NCI-H2196 (cell line): ENCODE data around the gene APBA2.

Experiments used
- DNase-seq: peaks from one replicate; lab custom pipeline; 2025; ENCODE audit not compliant: unreplicated experiment; lab: John Stamatoyannopoulos, UW

The APBA2 gene

GRCh38 chr15:28914046-28914445, 28.3 kb downstream of the APBA2 start:
- DNase-seq = no peak

DNA sequence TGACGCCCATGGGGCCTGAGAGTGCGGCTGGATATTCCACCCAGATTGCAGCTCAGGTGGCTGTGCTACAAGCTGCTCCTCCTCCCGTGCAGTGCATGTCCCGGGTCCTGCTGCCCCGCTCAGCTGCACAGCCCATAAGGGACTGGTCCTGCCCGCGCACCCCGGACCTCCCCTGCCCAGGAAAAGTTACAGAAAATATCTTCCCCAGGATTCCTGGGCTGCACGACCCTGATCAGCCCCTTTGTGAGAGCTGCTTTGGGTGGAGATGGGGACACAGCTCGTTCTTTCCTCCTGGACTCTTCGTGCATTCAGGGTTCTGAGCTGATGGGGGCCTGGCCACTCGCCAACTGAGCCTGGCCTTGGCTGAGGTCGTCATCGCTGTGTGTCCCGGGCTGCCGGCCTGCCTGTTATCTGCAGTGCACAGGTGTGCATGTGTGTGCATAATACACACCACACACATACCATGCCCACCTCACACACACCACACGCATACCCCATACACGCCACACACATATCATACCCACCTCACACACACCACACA, 28.8 kb downstream of the APBA2 start:
- DNase-seq = no peak

- no peak for DNase-seq
Observed at GRCh38 chr15:28915041-28915810, 29.5 kb downstream of the APBA2 start.

- DNase-seq = no peak
Observed at GRCh38 chr15:28915935-28916334, 30.2 kb downstream of the APBA2 start.

GRCh38 chr15:28917791-28918140, 32.0 kb downstream of the APBA2 start:
- DNase-seq = no peak

- no peak for DNase-seq
Observed at GRCh38 chr15:28918141-28918983, 32.6 kb downstream of the APBA2 start.

- no peak for DNase-seq
Observed at GRCh38 chr15:28919201-28919635, 33.4 kb downstream of the APBA2 start.

DNA sequence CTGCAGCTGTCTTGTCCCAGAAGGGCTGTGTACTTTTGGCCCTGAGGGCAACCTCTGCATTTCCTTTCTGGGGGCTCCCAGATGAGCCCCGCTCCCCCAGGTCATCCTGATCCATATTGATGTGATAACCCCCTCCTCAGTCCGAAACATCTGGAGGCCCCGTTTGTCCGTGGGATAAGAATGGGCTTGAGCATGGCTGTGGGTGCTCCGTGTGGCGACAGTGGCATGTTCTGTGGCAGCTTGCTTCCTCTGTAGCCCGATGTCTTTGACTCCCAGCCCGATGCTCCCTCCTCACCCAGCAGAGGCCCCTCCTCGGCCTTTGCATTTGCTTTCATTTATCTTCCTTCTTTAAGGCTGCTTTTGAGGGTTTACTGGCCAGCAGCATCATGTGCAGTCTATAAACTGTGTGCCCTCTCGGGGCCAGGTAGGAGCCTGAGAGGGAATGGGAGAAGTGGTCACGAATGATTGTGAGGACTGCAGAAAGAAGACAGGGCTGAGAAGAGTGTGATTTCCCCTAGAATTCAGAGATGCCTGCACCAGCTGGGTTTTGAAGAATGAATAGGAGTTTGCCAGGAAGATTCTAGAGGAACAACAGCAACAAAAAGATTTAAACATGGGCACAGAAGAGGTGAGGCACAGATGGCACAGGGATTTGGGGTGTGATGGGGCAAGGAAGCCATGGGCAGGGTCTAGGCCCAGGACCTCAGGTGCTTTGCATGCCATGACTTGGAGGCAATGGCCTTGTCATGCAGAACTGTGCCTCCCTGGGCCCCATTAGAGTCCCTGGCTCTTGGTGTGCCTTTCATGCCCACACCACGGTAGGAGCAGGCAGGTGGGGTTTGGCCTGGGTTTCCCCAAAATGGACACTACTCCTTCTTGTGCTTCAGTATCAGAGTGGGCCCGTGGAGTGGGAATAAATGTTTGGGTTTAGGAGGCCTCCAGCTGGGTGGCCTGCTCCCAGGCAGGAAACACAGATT, 34.2 kb downstream of the APBA2 start:
- no peak for DNase-seq

- DNase-seq = no peak
Observed at GRCh38 chr15:28920781-28921331, 35.1 kb downstream of the APBA2 start.

DNA sequence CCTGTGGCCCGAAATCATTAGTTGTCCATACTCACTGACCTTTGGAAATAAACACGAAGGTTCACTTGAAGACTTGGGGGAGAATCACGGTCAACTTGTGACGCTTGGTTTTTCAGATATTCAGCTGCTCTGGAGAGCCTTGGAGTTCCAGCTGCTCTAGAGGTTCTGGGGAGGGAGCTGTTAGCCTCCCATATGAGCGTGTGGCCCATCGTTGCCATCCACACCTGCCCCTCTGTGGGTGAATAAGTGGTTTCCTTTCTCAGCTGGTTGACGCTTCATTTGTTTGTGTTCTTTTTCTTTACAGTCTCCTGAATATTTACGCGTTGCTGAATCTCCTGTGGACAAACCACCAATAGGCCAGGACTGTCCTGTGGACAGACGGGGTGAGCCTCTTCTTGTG, 35.6 kb downstream of the APBA2 start:
- DNase-seq = no peak

DNA sequence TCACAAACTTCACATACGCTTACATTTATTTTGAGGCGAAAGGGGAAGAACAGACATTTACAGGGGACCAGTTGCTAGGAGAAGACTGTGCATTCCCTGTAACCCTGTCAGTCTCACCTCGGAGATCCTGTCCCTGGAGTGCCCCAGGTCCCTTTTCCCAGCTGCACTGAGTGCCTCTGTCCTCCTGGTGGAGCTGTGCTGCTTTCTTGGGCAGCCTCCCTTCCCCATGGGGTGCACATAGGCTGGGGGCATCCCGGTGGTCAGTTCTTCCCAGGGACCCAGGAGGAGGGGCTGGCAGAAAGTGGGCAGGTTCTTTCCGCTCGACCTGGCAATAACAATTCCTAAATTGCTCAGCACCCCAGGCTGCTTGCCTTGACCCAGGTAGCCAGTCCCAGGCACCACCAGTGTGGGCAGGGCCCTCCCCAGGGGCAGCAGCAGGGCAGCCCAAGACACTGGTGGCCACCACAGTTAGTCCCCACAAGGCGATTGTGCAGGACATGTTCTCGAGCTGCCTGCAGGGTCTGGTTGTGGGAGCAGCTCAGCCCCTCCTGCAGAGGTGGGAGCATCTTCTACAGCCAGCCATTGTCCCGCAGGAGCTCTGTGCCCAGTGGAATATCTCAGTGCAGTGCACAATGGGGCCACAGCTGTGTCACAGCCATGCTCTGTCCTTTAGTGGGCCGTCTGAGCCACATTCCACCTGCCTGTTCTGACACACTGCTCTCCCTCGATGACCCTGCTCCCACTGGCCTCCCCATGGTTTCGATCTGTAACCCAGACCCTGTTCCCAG, 36.3 kb downstream of the APBA2 start:
- DNase-seq = no peak

DNA sequence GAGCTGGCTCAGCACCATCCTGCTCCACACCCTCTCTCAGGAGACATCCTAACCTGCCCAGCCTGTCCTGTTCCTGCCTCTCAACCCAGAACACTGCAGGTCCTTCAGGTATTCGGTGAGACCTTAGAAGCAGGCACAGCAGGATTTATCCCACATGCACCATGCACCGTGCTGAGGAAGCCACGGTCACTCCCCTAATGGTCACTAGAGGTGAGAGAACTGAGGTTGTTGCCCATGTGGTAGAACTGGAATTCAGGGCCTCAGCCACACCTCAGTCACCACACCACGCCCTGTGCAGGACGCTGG, 36.9 kb downstream of the APBA2 start:
- DNase-seq = no peak

- DNase-seq = no peak
Observed at GRCh38 chr15:28923726-28924280, 38.0 kb downstream of the APBA2 start.

DNA sequence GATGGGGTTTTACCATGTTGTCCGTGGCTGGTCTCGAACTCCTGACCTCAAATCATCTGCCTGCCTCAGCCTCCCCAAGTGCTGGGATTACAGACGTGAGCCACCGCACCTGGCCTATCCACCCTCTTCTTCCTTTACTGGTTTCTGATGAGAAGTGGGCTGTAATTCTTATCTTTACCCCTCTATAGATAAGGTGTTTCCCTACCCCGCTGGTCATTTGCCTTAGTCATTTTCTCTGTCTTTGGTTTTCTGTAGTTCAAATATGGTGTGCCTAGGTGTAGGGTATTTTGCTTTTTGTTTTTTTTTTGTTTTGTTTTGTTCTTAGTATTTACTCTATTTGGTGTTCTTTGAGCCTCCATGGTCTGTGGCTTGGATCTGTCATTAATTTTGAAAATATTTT, 41.3 kb downstream of the APBA2 start:
- no peak for DNase-seq

DNA sequence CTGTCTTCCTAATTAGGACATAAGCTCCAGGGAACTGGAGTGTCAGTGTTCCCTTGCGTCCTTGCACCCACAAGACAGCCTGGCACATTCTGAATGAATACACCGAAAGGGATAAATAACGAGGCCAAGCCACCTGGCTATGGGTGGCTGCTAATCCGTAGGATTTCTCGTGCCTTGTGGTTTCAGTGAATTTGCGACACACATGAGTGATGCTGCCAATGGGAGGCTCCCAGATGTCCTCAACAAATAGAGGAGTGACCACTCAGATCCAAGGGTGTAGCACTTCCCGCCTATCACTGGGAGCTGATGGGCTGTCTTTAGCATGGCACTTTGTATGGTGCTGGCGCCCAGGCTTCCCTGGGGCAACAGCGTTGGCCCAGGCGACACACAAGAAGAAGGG, 43.4 kb downstream of the APBA2 start:
- DNase-seq = no peak

DNA sequence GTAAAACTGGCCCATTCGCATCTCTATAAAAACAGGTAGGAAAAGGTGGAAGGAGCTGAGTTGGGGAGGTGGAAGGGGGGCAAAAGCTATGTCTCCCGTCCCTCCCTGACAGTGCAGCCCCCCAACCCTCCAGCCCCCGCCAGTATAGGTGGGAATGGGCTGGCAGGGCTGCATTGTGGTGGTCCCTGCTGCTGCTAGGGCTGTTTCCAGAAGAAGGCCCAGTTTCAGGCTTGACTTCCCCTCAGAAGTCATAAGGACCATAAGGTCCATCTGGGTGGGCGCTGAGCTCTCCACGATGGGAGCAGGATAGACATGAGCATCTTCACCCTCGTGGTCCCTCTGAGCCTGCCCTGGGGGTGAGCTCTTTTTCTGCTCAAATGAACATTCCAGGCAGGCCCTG, 44.2 kb downstream of the APBA2 start:
- DNase-seq = no peak

DNA sequence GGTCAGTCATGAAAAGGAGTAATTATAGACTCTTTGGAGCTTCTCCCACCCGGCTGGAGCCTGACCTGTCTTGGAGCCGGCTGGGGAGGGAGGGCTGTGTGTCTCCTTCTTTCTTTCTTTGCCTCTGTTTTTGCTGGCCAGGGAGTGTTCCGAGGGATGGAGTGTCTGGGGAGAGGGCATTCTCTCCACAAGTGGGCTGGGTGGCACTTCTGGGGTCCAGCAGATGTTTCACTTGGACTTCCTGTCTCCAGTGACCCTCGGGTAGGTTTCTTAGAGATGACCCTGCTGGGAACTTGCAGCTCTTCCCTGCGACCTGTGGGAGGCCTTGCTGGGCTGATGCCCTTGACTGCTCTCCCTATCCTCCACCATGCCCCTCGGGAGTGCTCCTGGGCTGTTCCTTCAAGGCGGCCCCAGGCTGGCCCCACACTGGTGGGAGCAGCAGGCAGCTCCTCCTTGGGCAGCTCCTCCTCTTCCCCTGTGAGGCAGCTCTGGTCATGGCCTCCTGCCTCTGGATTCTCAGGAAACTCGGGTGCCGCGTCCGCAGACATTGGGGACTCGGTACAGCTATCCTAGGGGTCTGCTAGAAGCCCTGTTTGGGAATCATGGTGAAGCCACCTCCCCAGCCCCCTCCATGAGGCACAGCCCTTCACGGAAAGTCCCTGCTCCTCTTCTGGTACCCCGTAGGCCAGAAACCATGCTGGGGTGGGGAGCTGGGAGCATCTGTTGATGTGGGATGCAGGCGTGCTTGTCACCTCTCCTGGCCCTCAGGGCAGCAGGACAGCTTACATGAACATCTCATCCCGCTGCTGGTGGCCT, 44.9 kb downstream of the APBA2 start:
- DNase-seq = no peak

GRCh38 chr15:28931828-28932227, 46.1 kb downstream of the APBA2 start:
- no peak for DNase-seq

DNA sequence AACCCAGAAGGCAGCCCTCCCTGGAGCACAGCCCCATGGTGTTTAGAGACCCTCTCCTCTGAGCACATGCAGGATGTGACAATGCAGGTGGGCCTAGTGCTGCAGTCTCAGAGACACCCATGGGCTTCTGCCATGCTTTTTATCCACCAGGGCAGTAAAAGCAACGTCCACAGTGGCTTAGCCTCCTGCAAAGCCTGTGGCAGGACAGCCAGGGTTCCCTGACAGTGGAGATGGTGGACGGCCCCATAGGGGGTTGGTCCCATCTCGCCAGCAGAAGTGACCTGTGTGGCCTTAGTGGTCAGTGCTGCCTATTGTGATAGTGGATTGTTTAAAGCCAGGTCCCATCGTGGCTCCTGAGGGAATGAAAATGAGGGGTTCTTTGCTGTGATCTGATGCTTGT, 46.6 kb downstream of the APBA2 start:
- DNase-seq = no peak
